ENCODE results near the gene DGAT2L6. TPM values are rescaled to one million over a fixed set of nuclear protein-coding genes. Genes with fewer than 3 reads are reported as not detected.

The DGAT2L6 gene
- total and polyA plus RNA-seq, 10 of the 15 experiments (the other 5 are each of a cell fraction or from before 2014, with no cell fraction given) = 0.08 to 0.58 (median 0.31) TPM; not detected in 3

- 68% methylated on average over 17 of the region's 19 CpGs for WGBS (ENCODE audit: insufficient coverage, insufficient replicate concordance, low lambda C conversion rate, missing lambda C conversion rate)
- DNase-seq (ENCODE audit: low read depth, low spot score) = no peak
- H3K4me1 ChIP-seq (ENCODE audit: control insufficient read depth, insufficient read depth, low read length) = no peaks in the 10 kb centered on the region
- H3K27me3 ChIP-seq (replicated peaks in 1 of 2; ENCODE audit: control insufficient read depth in 2 of 2, insufficient read depth in 2 of 2, low read length in 1 of 2) = no peaks in the 10 kb centered on the region
- no peaks in the 10 kb centered on the region for H3K9me3 ChIP-seq (replicated peaks; ENCODE audit: control insufficient read depth, insufficient read depth, low read length)
- H3K27ac ChIP-seq (ENCODE audit: control insufficient read depth, insufficient read depth) = no peak overlapping the region
- no peaks in the 10 kb centered on the region for H4K20me1 ChIP-seq (ENCODE audit: control insufficient read depth, insufficient read depth)
- RAD21 ChIA-PET (ENCODE audit: unreplicated experiment) = interaction anchor here (0.8 to 1.3 kb wide), 2 partner anchors 12 to 33 kb away, joined by 3 to 5 read pairs; no protein-coding TSS in a partner anchor
- no peaks in the 10 kb centered on the region for H3K79me2 ChIP-seq (ENCODE audit: control insufficient read depth, insufficient read depth, low read length)
- H3K9ac ChIP-seq (ENCODE audit: control insufficient read depth, insufficient read depth, low read length) = no peak overlapping the region
- no peak for FAIRE-seq
- H2AFZ ChIP-seq (ENCODE audit: control insufficient read depth, low read depth, low read length) = no peak overlapping the region
- in situ Hi-C loops (cut with MboI) = no loop called here
- TF ChIP-seq SRF (IDR thresholded peaks at IDR 0.05; ENCODE audit: low read depth in 2 of 2, low read length in 2 of 2) (no peak), NKRF (conservative IDR thresholded peaks at IDR 0.05) (no peak), SMAD1 (IDR thresholded peaks at IDR 0.05; ENCODE audit: low read depth, partially characterized antibody) (no peak), HDAC6 (IDR thresholded peaks at IDR 0.05; ENCODE audit: unreplicated experiment) (no peak), BCL11A (IDR thresholded peaks at IDR 0.05; ENCODE audit: low read depth, low read length) (no peak), USF1 (IDR thresholded peaks at IDR 0.05; ENCODE audit: borderline replicate concordance, extremely low read length, insufficient read depth, low read depth, low read length) (no peak), MYC (IDR thresholded peaks at IDR 0.05; ENCODE audit: insufficient read depth, insufficient read length, insufficient replicate concordance, low read length, severe bottlenecking) (no peak), TCF3 (IDR thresholded peaks at IDR 0.05; ENCODE audit: borderline replicate concordance, insufficient read depth, low read depth, low read length) (no peak), ZNF384 (IDR thresholded peaks at IDR 0.05; ENCODE audit: borderline replicate concordance, low read depth, low read length) (no peak), CREM (IDR thresholded peaks at IDR 0.05; ENCODE audit: low read depth) (no peak), FOS (IDR thresholded peaks at IDR 0.05; ENCODE audit: borderline replicate concordance, extremely low read depth, insufficient read length) (no peak), EP300 (IDR thresholded peaks at IDR 0.05; ENCODE audit: borderline replicate concordance in 1 of 2, control insufficient read depth in 1 of 2, low read depth in 2 of 2, low read length in 2 of 2) (no peak), ASH2L (IDR thresholded peaks at IDR 0.05; ENCODE audit: borderline replicate concordance, low read depth) (no peak), ZNF622 (IDR thresholded peaks at IDR 0.05) (no peak), KAT2A (conservative IDR thresholded peaks at IDR 0.05; ENCODE audit: control insufficient read depth, low read depth, low read length) (no peak), HCFC1 (IDR thresholded peaks at IDR 0.05; ENCODE audit: low read length) (no peak)
- no peak; the same call in 2 of the 3 replicates for ATAC-seq
- BruUV-seq (replicated peaks) = no TSS peak
- H3K4me3 ChIP-seq = no peak overlapping the region
- SMC1A ChIA-PET (ENCODE audit: uncharacterized antibody, unreplicated experiment) = interaction anchor here (0.5 to 1.3 kb wide), 5 partner anchors 9 to 112 kb away, joined by 3 to 6 read pairs (median 3); partner anchors contain the start of gene IGBP1
- POLR2A ChIA-PET = no interaction called here
- CTCF ChIA-PET = interaction anchor here (0.9 kb wide), 1 partner anchor 37 kb away, joined by 3 read pairs; no protein-coding TSS in a partner anchor
- intact Hi-C loops (cut with micrococcal nuclease; ENCODE audit: unreplicated experiment) = no loop called here
- no peak overlapping the region for H3K4me2 ChIP-seq (ENCODE audit: control insufficient read depth, insufficient read depth)
- H3K36me3 ChIP-seq (ENCODE audit: control insufficient read depth in 2 of 2, insufficient read depth in 2 of 2, low read length in 1 of 2) = peaks cover 3 to 4% of the 10 kb centered on the region in 2 experiments
Observed at GRCh38 chrX:70166601-70167590, 10.4 kb upstream of the DGAT2L6 start.

Measured in GM12878 (cell line).